ENCODE measurements around the gene ZNF561. TPM values are rescaled to one million over a fixed set of nuclear protein-coding genes. Genes with fewer than 3 reads are reported as not detected.

ZNF561 gene
- total RNA-seq, result 56.7 and 65.1 TPM in 2 replicates

DNA sequence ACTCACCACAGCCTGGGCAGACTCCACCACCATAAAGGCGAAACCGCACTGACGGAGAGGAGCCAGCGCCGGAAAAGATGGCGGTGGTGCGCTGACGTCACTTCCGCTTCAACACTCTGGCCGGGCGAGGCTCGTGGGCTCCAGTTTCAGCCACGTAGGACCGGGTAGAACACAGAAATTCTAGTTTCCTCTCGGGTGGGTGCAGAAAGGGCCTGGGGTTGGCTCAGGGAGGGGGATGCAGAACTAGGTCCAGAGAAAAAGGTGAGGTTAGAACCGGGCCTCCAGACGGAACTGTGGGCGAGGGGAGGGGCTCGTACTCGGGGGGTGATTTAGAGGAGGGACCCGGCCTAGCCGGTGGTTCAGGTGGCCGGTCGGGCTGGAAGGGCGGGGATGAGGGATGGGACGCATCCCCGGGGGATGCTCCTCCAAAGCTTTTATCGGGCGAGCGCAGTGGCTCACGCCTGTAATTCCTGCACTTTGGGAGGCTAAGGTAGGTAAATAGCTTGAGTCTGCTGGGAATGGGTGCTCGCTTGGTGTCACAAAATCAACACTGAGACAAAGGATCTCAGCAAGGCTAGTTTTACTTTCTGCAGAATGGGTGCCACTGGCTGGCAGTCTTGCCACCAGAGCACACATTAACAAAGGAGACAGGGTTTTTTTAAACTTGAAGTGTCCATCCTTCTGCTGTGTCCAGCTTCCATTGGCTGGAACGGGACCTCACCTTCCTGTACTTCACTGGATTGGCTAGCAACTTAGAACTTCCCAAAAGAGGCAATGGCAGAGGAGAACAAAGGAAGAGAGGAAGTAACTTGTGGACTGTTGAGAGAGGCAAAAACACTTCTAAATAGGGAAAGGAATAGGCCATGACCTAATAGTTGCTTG is at the start of gene ZNF561:
Gene ZNF561 (minus strand): TSS at position 77 of the 882 bp plus-strand sequence. CDS start 1,776 bp downstream, outside the sequence.

DNA sequence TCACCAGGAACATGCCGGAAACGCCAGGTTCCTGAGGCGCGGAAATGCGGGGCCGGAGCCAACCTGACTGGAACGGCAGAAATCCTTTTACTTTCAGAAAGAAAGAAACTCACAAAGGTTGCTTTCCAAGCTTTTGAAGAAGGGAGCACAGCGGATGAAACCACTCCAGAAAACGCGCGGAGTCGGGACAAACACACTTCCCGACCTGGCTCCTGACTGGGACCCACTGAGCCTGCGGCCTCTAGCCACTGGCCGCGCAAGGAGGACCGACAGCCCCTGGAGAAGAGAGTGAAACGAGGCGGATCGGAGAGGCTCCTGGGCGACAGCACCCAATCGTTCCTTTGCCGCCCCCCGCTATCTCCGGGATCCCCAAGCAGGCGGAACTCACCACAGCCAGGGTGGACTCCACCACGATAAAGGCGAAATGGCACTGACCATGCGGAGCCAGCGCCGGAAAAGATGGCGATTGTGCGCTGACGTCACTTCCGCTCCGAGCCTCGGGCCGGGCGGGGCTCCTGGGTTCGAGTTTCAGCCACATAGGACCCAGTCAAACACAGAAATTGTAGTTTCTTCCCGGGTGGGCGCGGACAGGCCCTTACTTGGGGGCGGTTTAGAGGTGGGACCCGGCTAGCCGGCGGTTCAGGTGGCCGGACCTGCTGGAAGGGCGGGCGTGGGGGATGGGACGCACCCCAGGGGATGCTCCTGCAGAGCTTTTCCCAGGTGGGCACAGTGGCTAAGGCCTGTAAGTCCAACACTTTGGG is 36.8 kb downstream of the ZNF561 start, which contains the start of gene ZNF121:
Gene ZNF121 (minus strand): TSS at position 432 of the 761 bp plus-strand sequence. CDS start 16,407 bp downstream, outside the sequence.

Other genes starting within 250 kb of the ZNF561 start
- 9.2 and 10.4 TPM in 2 replicates for gene ZNF266, start 185.7 kb downstream of the ZNF561 start, total RNA-seq
- gene ZNF560, start 122.6 kb downstream of the ZNF561 start, total RNA-seq, result 1.5 and 5.8 TPM in 2 replicates
- gene ZNF426, start 82.6 kb downstream of the ZNF561 start, total RNA-seq, result 21.5 and 25.8 TPM in 2 replicates
- 34.7 and 55.5 TPM in 2 replicates for gene ZNF121, start 36.7 kb downstream of the ZNF561 start, total RNA-seq
- 25.8 and 32.2 TPM in 2 replicates for gene ZNF562, start 53.9 kb upstream of the ZNF561 start, total RNA-seq
- gene ZNF846, start 147.5 kb upstream of the ZNF561 start, total RNA-seq, result 12.5 and 13.7 TPM in 2 replicates
- gene FBXL12, start 197.8 kb upstream of the ZNF561 start, total RNA-seq, result 17.8 and 19.4 TPM in 2 replicates
- gene UBL5, start 206.7 kb upstream of the ZNF561 start, total RNA-seq, result 117 and 361 TPM in 2 replicates
- 78.4 and 92.5 TPM in 2 replicates for gene PIN1, start 214.1 kb upstream of the ZNF561 start, total RNA-seq